Immature natural killer cell (primary cell): ENCODE measurements around the gene FCGR1A. TPM values are rescaled to one million over a fixed set of nuclear protein-coding genes. Genes with fewer than 3 reads are reported as not detected.
"Not testable (repeated sequence)": the region's sequence is repeated elsewhere in the genome, so short reads cannot be mapped to it uniquely, and the experiment has no call there.

Experiments used
- DNase-seq, 3 donors: peaks; one replicate each; pipeline ENCODE4 v3.0.0; 2022; ENCODE audit warnings: mixed read lengths in 1 of 3
- H3K27ac Mint-ChIP-seq, 6 donors: one replicate each; pipeline ENCODE4 v1.8.0; 2020; ENCODE audit warnings: mixed read lengths in 6 of 6, mild to moderate bottlenecking in 5 of 6, inconsistent platforms in 4 of 6, moderate library complexity in 3 of 6
- H3K27me3 Mint-ChIP-seq, 3 donors: one replicate each; pipeline ENCODE4 v1.8.0; 2020 to 2021; ENCODE audit warnings: low read depth in 3 of 3, mild to moderate bottlenecking in 3 of 3, mixed read lengths in 3 of 3, moderate library complexity in 3 of 3, inconsistent platforms in 1 of 3
- H3K36me3 Mint-ChIP-seq, 3 donors: one replicate each; pipeline ENCODE4 v1.8.0; 2020; ENCODE audit warnings: mixed read lengths in 3 of 3, inconsistent platforms in 2 of 3, mild to moderate bottlenecking in 2 of 3
- H3K4me1 Mint-ChIP-seq, 2 donors: one replicate each; pipeline ENCODE4 v1.8.0; 2020; ENCODE audit warnings: inconsistent platforms in 2 of 2, mild to moderate bottlenecking in 2 of 2, mixed read lengths in 2 of 2, moderate library complexity in 1 of 2
- H3K4me3 Mint-ChIP-seq, 5 donors: one replicate each; pipeline ENCODE4 v1.8.0; 2020; ENCODE audit warnings: mild to moderate bottlenecking in 5 of 5, mixed read lengths in 5 of 5, inconsistent platforms in 3 of 5, moderate library complexity in 3 of 5
- H3K9me3 Mint-ChIP-seq, 6 donors: one replicate each; pipeline ENCODE4 v1.8.0; 2020; ENCODE audit warnings: mild to moderate bottlenecking in 6 of 6, mixed read lengths in 6 of 6, inconsistent platforms in 4 of 6, moderate library complexity in 3 of 6
- polyA plus RNA-seq, 3 donors: library from polyadenylated mRNA; unstranded; fragments of 300-500 nt; fragmentation: Illumina TruSeq; gene quantifications; one replicate each; pipeline ENCODE4 v1.2.3, GENCODE V29; 2021

FCGR1A gene
- polyA plus RNA-seq, 3 donors from 2014 or later, result not detected

GRCh38 chr1:149764087-149764800, 18.2 kb upstream of the FCGR1A start:
- not testable (repeated sequence) for DNase-seq, H3K9me3 Mint-ChIP-seq, H3K36me3 Mint-ChIP-seq, H3K4me1 Mint-ChIP-seq, H3K27me3 Mint-ChIP-seq, H3K4me3 Mint-ChIP-seq, H3K27ac Mint-ChIP-seq

- not testable (repeated sequence) for H3K9me3 Mint-ChIP-seq, DNase-seq, H3K4me3 Mint-ChIP-seq, H3K4me1 Mint-ChIP-seq, H3K36me3 Mint-ChIP-seq, H3K27ac Mint-ChIP-seq, H3K27me3 Mint-ChIP-seq
Measured at GRCh38 chr1:149766241-149766640, 16.3 kb upstream of the FCGR1A start.

GRCh38 chr1:149769216-149769615, 13.3 kb upstream of the FCGR1A start:
- H3K27me3 Mint-ChIP-seq, H3K4me3 Mint-ChIP-seq, H3K9me3 Mint-ChIP-seq, H3K36me3 Mint-ChIP-seq, H3K27ac Mint-ChIP-seq, H3K4me1 Mint-ChIP-seq, DNase-seq: not testable (repeated sequence)

- H3K27ac Mint-ChIP-seq, H3K27me3 Mint-ChIP-seq, H3K9me3 Mint-ChIP-seq, H3K4me3 Mint-ChIP-seq, H3K36me3 Mint-ChIP-seq, H3K4me1 Mint-ChIP-seq, DNase-seq: not testable (repeated sequence)
Measured at GRCh38 chr1:149770661-149771060, 11.8 kb upstream of the FCGR1A start.

GRCh38 chr1:149771653-149772425, 10.7 kb upstream of the FCGR1A start:
- not testable (repeated sequence) for H3K4me3 Mint-ChIP-seq, DNase-seq, H3K9me3 Mint-ChIP-seq, H3K27me3 Mint-ChIP-seq, H3K27ac Mint-ChIP-seq, H3K4me1 Mint-ChIP-seq, H3K36me3 Mint-ChIP-seq

GRCh38 chr1:149775510-149776147, 6.9 kb upstream of the FCGR1A start:
- not testable (repeated sequence) for H3K9me3 Mint-ChIP-seq, H3K27me3 Mint-ChIP-seq, H3K36me3 Mint-ChIP-seq, H3K4me1 Mint-ChIP-seq, H3K27ac Mint-ChIP-seq, DNase-seq, H3K4me3 Mint-ChIP-seq

- H3K36me3 Mint-ChIP-seq, H3K27ac Mint-ChIP-seq, DNase-seq, H3K27me3 Mint-ChIP-seq, H3K4me1 Mint-ChIP-seq, H3K9me3 Mint-ChIP-seq, H3K4me3 Mint-ChIP-seq: not testable (repeated sequence)
Measured at GRCh38 chr1:149777084-149777483, 5.4 kb upstream of the FCGR1A start.

- not testable (repeated sequence) for H3K4me3 Mint-ChIP-seq, H3K36me3 Mint-ChIP-seq, DNase-seq, H3K27me3 Mint-ChIP-seq, H3K9me3 Mint-ChIP-seq, H3K27ac Mint-ChIP-seq, H3K4me1 Mint-ChIP-seq
Measured at GRCh38 chr1:149778313-149778712, 4.2 kb upstream of the FCGR1A start.

GRCh38 chr1:149781413-149781984, 995 bp upstream of the FCGR1A start:
- Mint-ChIP-seq H3K4me3 (peak overlapping the region in 1 of 5 donors; percentile 54), H3K27ac (peak overlapping the region; percentile 46 to 80 (median 71))
- H3K4me1 Mint-ChIP-seq, H3K27me3 Mint-ChIP-seq, H3K36me3 Mint-ChIP-seq, H3K9me3 Mint-ChIP-seq: not testable (repeated sequence)
- DNase-seq, result peak; percentile 22 to 46 (median 40)

- not testable (repeated sequence) for H3K4me1 Mint-ChIP-seq, H3K4me3 Mint-ChIP-seq, H3K27ac Mint-ChIP-seq, H3K36me3 Mint-ChIP-seq, H3K27me3 Mint-ChIP-seq, H3K9me3 Mint-ChIP-seq, DNase-seq
Measured at GRCh38 chr1:149783289-149783688, 795 bp downstream of the FCGR1A start.

GRCh38 chr1:149783868-149784267, 1.4 kb downstream of the FCGR1A start:
- not testable (repeated sequence) for H3K4me1 Mint-ChIP-seq, H3K27me3 Mint-ChIP-seq, H3K9me3 Mint-ChIP-seq, H3K27ac Mint-ChIP-seq, DNase-seq, H3K4me3 Mint-ChIP-seq, H3K36me3 Mint-ChIP-seq

- not testable (repeated sequence) for H3K27ac Mint-ChIP-seq, H3K36me3 Mint-ChIP-seq, H3K4me1 Mint-ChIP-seq, H3K4me3 Mint-ChIP-seq, DNase-seq, H3K9me3 Mint-ChIP-seq, H3K27me3 Mint-ChIP-seq
Measured at GRCh38 chr1:149787688-149788451, 5.4 kb downstream of the FCGR1A start.

- not testable (repeated sequence) for H3K9me3 Mint-ChIP-seq, H3K27me3 Mint-ChIP-seq, H3K4me1 Mint-ChIP-seq, H3K36me3 Mint-ChIP-seq
- Mint-ChIP-seq H3K4me3 (peak overlapping the region; percentile 97 to 99 (median 98)), H3K27ac (peak overlapping the region; percentile 87 to 97 (median 94))
- DNase-seq, result peak; percentile 71 to 75 (median 74)
Measured at GRCh38 chr1:149792502-149792901, 10.0 kb downstream of the FCGR1A start.
